Measurements from ENCODE around the gene TFAP2C.
"Not testable (repeated sequence)": the region's sequence is repeated elsewhere in the genome, so short reads cannot be mapped to it uniquely, and the experiment has no call there.

TFAP2C gene

GRCh38 chr20:56657879-56658278 is 28.8 kb downstream of the TFAP2C start:
- FAIRE-seq, result no peak

GRCh38 chr20:56658341-56658947 is 29.3 kb downstream of the TFAP2C start:
- not testable (repeated sequence) for FAIRE-seq

GRCh38 chr20:56663660-56664059 is 34.6 kb downstream of the TFAP2C start:
- FAIRE-seq, result no peak

- no peak for FAIRE-seq
Measured at GRCh38 chr20:56664796-56665195, 35.7 kb downstream of the TFAP2C start.

GRCh38 chr20:56665806-56666205 is 36.7 kb downstream of the TFAP2C start:
- FAIRE-seq, result no peak

- no peak for FAIRE-seq
Measured at GRCh38 chr20:56673450-56673849, 44.3 kb downstream of the TFAP2C start.

GRCh38 chr20:56676001-56676400 is 46.9 kb downstream of the TFAP2C start:
- no peak for FAIRE-seq

GRCh38 chr20:56676679-56677078 is 47.6 kb downstream of the TFAP2C start:
- no peak for FAIRE-seq

GRCh38 chr20:56683077-56683865 is 54.2 kb downstream of the TFAP2C start:
- FAIRE-seq, result no peak

- no peak for FAIRE-seq
Measured at GRCh38 chr20:56685879-56686278, 56.8 kb downstream of the TFAP2C start.

- FAIRE-seq, result no peak
Measured at GRCh38 chr20:56687061-56687460, 58.0 kb downstream of the TFAP2C start.

GRCh38 chr20:56688106-56688505 is 59.0 kb downstream of the TFAP2C start:
- no peak for FAIRE-seq

Measured in G401.6 (cell line).